Glutamatergic neuron (in vitro differentiated cells): ENCODE data around the gene SF3B2. TPM values are rescaled to one million over a fixed set of nuclear protein-coding genes. Genes with fewer than 3 reads are reported as not detected.

ENCODE experiments used
- DNase-seq: peaks from one replicate; pipeline ENCODE4 v3.0.0; 2022
- H3K27ac Mint-ChIP-seq: one replicate; pipeline ENCODE4 v1.8.0; 2020; ENCODE audit warnings: mild to moderate bottlenecking, mixed read lengths, inconsistent platforms; ENCODE audit not compliant: unreplicated experiment
- H3K27me3 Mint-ChIP-seq: one replicate; pipeline ENCODE4 v1.8.0; 2020; ENCODE audit warnings: mild to moderate bottlenecking, moderate library complexity, mixed read lengths, inconsistent platforms; ENCODE audit not compliant: unreplicated experiment
- H3K36me3 Mint-ChIP-seq: one replicate; pipeline ENCODE4 v1.8.0; 2020; ENCODE audit warnings: mild to moderate bottlenecking, mixed read lengths, inconsistent platforms; ENCODE audit not compliant: unreplicated experiment
- H3K4me1 Mint-ChIP-seq: one replicate; pipeline ENCODE4 v1.8.0; 2020; ENCODE audit warnings: mild to moderate bottlenecking, low read depth, mixed read lengths, inconsistent platforms; ENCODE audit not compliant: unreplicated experiment
- H3K4me3 Mint-ChIP-seq: one replicate; pipeline ENCODE4 v1.8.0; 2020; ENCODE audit warnings: mild to moderate bottlenecking, mixed read lengths, inconsistent platforms; ENCODE audit not compliant: unreplicated experiment
- H3K9me3 Mint-ChIP-seq: one replicate; pipeline ENCODE4 v1.8.0; 2020; ENCODE audit warnings: mild to moderate bottlenecking, moderate library complexity, mixed read lengths, inconsistent platforms; ENCODE audit not compliant: unreplicated experiment
- CTCF ChIP-seq: fragments of 200-600 bp; sonication (generic); IDR thresholded peaks from one replicate; pipeline ENCODE4 v1.5.0; 2021; ENCODE audit not compliant: partially characterized antibody, unreplicated experiment
- total RNA-seq: library from RNA; stranded (reverse); fragmentation: NEBNext Ultra II Directional; extraction: Animal tissue kit (Norgen Biotek cat#: 25700); gene quantifications from one replicate; pipeline ENCODE4 v1.2.1, GENCODE V29; 2021; ENCODE audit not compliant: unreplicated experiment

Gene SF3B2
- total RNA-seq, 1 donor from 2014 or later, result 187 TPM

GRCh38 chr11:66080055-66080817 lies 28.1 kb downstream of the SF3B2 start:
- Mint-ChIP-seq H3K4me3 (no peak overlapping the region), H3K36me3 (no peaks in the 10 kb centered on the region), H3K27ac (no peak overlapping the region), H3K4me1 (peaks cover 14% of the 10 kb centered on the region), H3K27me3 (no peaks in the 10 kb centered on the region), H3K9me3 (peaks cover 3% of the 10 kb centered on the region)
- TF ChIP-seq CTCF, result no peak
- no peak for DNase-seq

GRCh38 chr11:66081505-66081904 lies 29.3 kb downstream of the SF3B2 start:
- no peak overlapping the region for H3K27ac Mint-ChIP-seq
- no peaks in the 10 kb centered on the region for H3K36me3 Mint-ChIP-seq
- DNase-seq, result no peak
- H3K4me3 Mint-ChIP-seq, result no peak overlapping the region
- H3K4me1 Mint-ChIP-seq, result peaks cover 12% of the 10 kb centered on the region
- peaks cover 3% of the 10 kb centered on the region for H3K9me3 Mint-ChIP-seq
- no peaks in the 10 kb centered on the region for H3K27me3 Mint-ChIP-seq
- TF ChIP-seq CTCF, result no peak

GRCh38 chr11:66082946-66083698 lies 31.0 kb downstream of the SF3B2 start:
- Mint-ChIP-seq H3K36me3 (no peaks in the 10 kb centered on the region), H3K4me1 (peaks cover 12% of the 10 kb centered on the region), H3K4me3 (no peak overlapping the region), H3K27me3 (no peaks in the 10 kb centered on the region), H3K9me3 (peaks cover 3% of the 10 kb centered on the region), H3K27ac (no peak overlapping the region)
- DNase-seq, result no peak
- TF ChIP-seq CTCF, result no peak

GRCh38 chr11:66083767-66084166 lies 31.6 kb downstream of the SF3B2 start:
- Mint-ChIP-seq H3K27ac (no peak overlapping the region), H3K4me1 (peaks cover 12% of the 10 kb centered on the region)

More at GRCh38 chr11:66083767-66084166, 31.6 kb downstream of the SF3B2 start:
- Mint-ChIP-seq H3K9me3 (peaks cover 3% of the 10 kb centered on the region), H3K27me3 (no peaks in the 10 kb centered on the region), H3K4me3 (peak overlapping the region; percentile 58), H3K36me3 (no peaks in the 10 kb centered on the region)
- no peak for DNase-seq
- TF ChIP-seq CTCF, result no peak
